SK-N-SH treated with all-trans-retinoic acid at 6 μM for 48 hours (cell line): ENCODE data around the gene SMAD6.

Experiments used
- ATAC-seq: fragments of 200-7000 bp; cut with Tn5 transposase; 3 replicates; pipeline ENCODE4 v1.9.1; 2020; ENCODE audit warnings: mild to moderate bottlenecking, moderate library complexity
- BACH2 ChIP-seq: fragments of 250-450 bp; sonication (Bioruptor Pico); IDR thresholded peaks from 2 replicates; pipeline ENCODE4 v1.9.0; 2021; ENCODE audit warnings: mild to moderate bottlenecking, borderline replicate concordance
- CSDC2 ChIP-seq: fragments of 250-450 bp; sonication (Bioruptor Pico); IDR thresholded peaks from 2 replicates; pipeline ENCODE4 v1.5.0; 2020; ENCODE audit warnings: mild to moderate bottlenecking, moderate library complexity
- ESRRG ChIP-seq: fragments of 250-450 bp; sonication (Bioruptor Pico); IDR thresholded peaks from 2 replicates; pipeline ENCODE4 v1.6.1; 2021; ENCODE audit warnings: mild to moderate bottlenecking
- GLIS3 ChIP-seq: fragments of 250-450 bp; sonication (Bioruptor Pico); IDR thresholded peaks from 2 replicates; pipeline ENCODE4 v1.5.0; 2020; ENCODE audit warnings: mild to moderate bottlenecking, moderate library complexity
- OSR1 ChIP-seq: fragments of 250-450 bp; sonication (Bioruptor Pico); IDR thresholded peaks from 2 replicates; pipeline ENCODE4 v1.8.0; 2022; ENCODE audit warnings: moderate library complexity, mild to moderate bottlenecking, inconsistent platforms
- PPARA ChIP-seq: fragments of 250-450 bp; sonication (Bioruptor Pico); IDR thresholded peaks from 2 replicates; pipeline ENCODE4 v1.5.0; 2020; ENCODE audit warnings: mild to moderate bottlenecking, borderline replicate concordance
- RARB ChIP-seq: fragments of 250-450 bp; sonication (Bioruptor Pico); IDR thresholded peaks from 2 replicates; pipeline ENCODE4 v1.8.0; 2021; ENCODE audit warnings: mild to moderate bottlenecking, moderate library complexity
- SNAI2 ChIP-seq: fragments of 250-450 bp; sonication (Bioruptor Pico); IDR thresholded peaks from 2 replicates; pipeline ENCODE4 v1.5.0; 2020; ENCODE audit warnings: mild to moderate bottlenecking, moderate library complexity
- TCF4 ChIP-seq: fragments of 250-450 bp; sonication (Bioruptor Pico); IDR thresholded peaks from 2 replicates; pipeline ENCODE4 v1.8.0; 2021; ENCODE audit warnings: mild to moderate bottlenecking, moderate library complexity, borderline replicate concordance
- TOX ChIP-seq: fragments of 250-450 bp; sonication (Bioruptor Pico); IDR thresholded peaks from 2 replicates; pipeline ENCODE4 v1.8.0; 2021; ENCODE audit warnings: mild to moderate bottlenecking, moderate library complexity, borderline replicate concordance
- TSHZ2 ChIP-seq: fragments of 250-450 bp; sonication (Bioruptor Pico); IDR thresholded peaks from 2 replicates; pipeline ENCODE4 v1.5.0; 2020; ENCODE audit warnings: mild to moderate bottlenecking, moderate library complexity
- ZC3H10 ChIP-seq: fragments of 250-450 bp; sonication (Bioruptor Pico); IDR thresholded peaks from 2 replicates; pipeline ENCODE4 v1.5.1; 2021; ENCODE audit warnings: mild to moderate bottlenecking, moderate library complexity
- ZFP3 ChIP-seq: fragments of 250-450 bp; sonication (Bioruptor Pico); IDR thresholded peaks from 2 replicates; pipeline ENCODE4 v1.5.0; 2020; ENCODE audit warnings: mild to moderate bottlenecking, moderate library complexity
- ZFP30 ChIP-seq: fragments of 450-650 bp; formaldehyde crosslinking; IDR thresholded peaks from 2 replicates; pipeline ENCODE4 v1.5.0; 2022; ENCODE audit warnings: mild to moderate bottlenecking, moderate library complexity
- ZNF70 ChIP-seq: fragments of 450-650 bp; formaldehyde crosslinking; IDR thresholded peaks from 2 replicates; pipeline ENCODE4 v1.5.0; 2020; ENCODE audit warnings: mild to moderate bottlenecking, moderate library complexity
- ZNF8 ChIP-seq: fragments of 450-650 bp; formaldehyde crosslinking; IDR thresholded peaks from 2 replicates; pipeline ENCODE4 v1.5.0; 2020; ENCODE audit warnings: mild to moderate bottlenecking, moderate library complexity
- TF ChIP-seq, protein P1 (sequence below): fragments of 250-450 bp; sonication (Bioruptor Pico); IDR thresholded peaks from 2 replicates; pipeline ENCODE4 v1.8.0; 2020; ENCODE audit warnings: mild to moderate bottlenecking, moderate library complexity, borderline replicate concordance
- TF ChIP-seq, protein P2 (sequence below): fragments of 250-450 bp; sonication (Bioruptor Pico); IDR thresholded peaks from 2 replicates; pipeline ENCODE4 v1.5.1; 2021; ENCODE audit warnings: mild to moderate bottlenecking, moderate library complexity
- TF ChIP-seq, protein P3 (sequence below): fragments of 250-450 bp; sonication (Bioruptor Pico); IDR thresholded peaks from 2 replicates; pipeline ENCODE4 v1.5.1; 2020; ENCODE audit warnings: low read depth, mild to moderate bottlenecking, moderate library complexity
- TF ChIP-seq, protein P4 (sequence below): fragments of 250-450 bp; sonication (Bioruptor Pico); IDR thresholded peaks from 2 replicates; pipeline ENCODE4 v1.8.0; 2021; ENCODE audit warnings: low read depth, mild to moderate bottlenecking, moderate library complexity, borderline replicate concordance

SMAD6 gene

DNA sequence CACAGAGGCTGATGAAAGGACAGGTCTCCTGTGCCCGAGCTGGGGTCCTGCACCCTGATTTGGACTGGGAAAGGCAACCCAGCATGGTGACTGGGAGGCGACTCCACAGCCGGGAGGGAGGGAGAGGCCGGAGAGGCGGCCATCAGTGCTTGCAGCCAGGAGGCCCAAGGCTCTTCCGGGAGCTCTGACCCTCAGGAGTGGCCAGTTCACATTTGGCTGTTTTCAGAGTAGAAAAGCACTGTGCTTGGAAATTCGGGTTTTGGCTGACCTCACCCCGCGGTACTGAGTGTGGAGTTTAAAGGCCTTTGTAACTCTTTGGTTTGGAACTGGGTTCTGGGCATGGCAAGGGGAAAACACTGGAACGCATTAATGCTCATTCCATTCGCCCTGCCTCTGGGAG is 31.9 kb downstream of the SMAD6 start (continued):
- TF ChIP-seq, protein P1, sequence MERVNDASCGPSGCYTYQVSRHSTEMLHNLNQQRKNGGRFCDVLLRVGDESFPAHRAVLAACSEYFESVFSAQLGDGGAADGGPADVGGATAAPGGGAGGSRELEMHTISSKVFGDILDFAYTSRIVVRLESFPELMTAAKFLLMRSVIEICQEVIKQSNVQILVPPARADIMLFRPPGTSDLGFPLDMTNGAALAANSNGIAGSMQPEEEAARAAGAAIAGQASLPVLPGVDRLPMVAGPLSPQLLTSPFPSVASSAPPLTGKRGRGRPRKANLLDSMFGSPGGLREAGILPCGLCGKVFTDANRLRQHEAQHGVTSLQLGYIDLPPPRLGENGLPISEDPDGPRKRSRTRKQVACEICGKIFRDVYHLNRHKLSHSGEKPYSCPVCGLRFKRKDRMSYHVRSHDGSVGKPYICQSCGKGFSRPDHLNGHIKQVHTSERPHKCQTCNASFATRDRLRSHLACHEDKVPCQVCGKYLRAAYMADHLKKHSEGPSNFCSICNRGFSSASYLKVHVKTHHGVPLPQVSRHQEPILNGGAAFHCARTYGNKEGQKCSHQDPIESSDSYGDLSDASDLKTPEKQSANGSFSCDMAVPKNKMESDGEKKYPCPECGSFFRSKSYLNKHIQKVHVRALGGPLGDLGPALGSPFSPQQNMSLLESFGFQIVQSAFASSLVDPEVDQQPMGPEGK (CRISPR knock-in tag): no peak

DNA sequence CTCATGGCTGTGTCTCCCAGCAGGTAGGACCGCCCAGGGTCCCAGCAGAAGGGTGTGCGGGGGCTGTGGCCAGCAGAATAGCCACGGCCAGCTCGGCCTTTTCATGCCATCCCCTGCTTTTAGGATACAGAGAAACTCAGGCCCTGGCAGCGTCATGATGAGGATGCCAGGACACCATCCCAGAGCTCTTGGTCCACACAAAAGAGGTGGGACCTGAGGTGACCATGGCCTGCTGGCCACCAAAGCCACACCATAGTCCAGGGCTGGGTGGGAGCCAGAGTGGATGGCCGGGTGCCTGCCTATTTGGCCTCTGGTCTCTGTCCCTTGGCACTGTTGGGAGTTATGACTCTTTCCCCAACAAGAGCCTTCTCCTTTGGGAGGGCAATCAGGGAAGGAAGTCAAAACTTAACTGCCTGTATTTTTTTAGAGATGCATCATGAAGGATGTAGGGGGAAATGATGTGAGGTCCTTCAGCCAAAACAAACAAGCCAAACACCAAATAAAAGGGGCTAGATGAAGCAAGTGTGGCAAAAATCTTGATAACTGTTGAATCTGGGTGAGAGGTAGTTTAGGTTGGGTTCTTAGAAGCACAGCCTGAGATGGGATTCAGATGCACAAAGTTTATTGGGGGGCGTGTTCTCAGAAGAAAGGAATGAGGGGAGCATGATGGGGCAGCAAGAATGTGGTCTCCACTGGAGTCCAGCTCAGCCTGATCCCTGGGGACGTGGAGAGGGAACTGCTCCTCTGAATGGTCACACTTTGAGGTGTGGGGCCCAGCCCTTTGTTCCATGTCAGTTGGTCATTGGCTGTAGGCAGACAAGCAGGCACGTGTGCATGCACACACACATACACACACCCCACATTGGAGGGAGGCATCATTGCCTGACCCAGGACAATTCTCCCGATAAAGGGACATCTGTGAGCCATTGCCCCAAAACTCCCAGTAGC is 33.2 kb downstream of the SMAD6 start:
- no peak for TF ChIP-seq TSHZ2 (CRISPR knock-in tag)
- no peak for TF ChIP-seq PPARA (CRISPR knock-in tag)
- TF ChIP-seq, protein P2, sequence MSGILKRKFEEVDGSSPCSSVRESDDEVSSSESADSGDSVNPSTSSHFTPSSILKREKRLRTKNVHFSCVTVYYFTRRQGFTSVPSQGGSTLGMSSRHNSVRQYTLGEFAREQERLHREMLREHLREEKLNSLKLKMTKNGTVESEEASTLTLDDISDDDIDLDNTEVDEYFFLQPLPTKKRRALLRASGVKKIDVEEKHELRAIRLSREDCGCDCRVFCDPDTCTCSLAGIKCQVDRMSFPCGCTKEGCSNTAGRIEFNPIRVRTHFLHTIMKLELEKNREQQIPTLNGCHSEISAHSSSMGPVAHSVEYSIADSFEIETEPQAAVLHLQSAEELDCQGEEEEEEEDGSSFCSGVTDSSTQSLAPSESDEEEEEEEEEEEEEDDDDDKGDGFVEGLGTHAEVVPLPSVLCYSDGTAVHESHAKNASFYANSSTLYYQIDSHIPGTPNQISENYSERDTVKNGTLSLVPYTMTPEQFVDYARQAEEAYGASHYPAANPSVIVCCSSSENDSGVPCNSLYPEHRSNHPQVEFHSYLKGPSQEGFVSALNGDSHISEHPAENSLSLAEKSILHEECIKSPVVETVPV (CRISPR knock-in tag): no peak
- no peak for TF ChIP-seq ZNF70
- no peak for TF ChIP-seq GLIS3 (CRISPR knock-in tag)
- TF ChIP-seq, protein P3, sequence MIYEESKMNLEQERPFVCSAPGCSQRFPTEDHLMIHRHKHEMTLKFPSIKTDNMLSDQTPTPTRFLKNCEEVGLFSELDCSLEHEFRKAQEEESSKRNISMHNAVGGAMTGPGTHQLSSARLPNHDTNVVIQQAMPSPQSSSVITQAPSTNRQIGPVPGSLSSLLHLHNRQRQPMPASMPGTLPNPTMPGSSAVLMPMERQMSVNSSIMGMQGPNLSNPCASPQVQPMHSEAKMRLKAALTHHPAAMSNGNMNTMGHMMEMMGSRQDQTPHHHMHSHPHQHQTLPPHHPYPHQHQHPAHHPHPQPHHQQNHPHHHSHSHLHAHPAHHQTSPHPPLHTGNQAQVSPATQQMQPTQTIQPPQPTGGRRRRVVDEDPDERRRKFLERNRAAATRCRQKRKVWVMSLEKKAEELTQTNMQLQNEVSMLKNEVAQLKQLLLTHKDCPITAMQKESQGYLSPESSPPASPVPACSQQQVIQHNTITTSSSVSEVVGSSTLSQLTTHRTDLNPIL (CRISPR knock-in tag): no peak
- TF ChIP-seq ESRRG (CRISPR knock-in tag): no peak
- TF ChIP-seq ZC3H10 (CRISPR knock-in tag): no peak
- no peak for TF ChIP-seq OSR1 (CRISPR knock-in tag)
- TF ChIP-seq SNAI2 (CRISPR knock-in tag): no peak
- TF ChIP-seq, protein P4, sequence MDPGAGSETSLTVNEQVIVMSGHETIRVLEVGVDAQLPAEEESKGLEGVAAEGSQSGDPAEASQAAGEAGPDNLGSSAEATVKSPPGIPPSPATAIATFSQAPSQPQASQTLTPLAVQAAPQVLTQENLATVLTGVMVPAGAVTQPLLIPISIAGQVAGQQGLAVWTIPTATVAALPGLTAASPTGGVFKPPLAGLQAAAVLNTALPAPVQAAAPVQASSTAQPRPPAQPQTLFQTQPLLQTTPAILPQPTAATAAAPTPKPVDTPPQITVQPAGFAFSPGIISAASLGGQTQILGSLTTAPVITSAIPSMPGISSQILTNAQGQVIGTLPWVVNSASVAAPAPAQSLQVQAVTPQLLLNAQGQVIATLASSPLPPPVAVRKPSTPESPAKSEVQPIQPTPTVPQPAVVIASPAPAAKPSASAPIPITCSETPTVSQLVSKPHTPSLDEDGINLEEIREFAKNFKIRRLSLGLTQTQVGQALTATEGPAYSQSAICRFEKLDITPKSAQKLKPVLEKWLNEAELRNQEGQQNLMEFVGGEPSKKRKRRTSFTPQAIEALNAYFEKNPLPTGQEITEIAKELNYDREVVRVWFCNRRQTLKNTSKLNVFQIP (CRISPR knock-in tag): no peak
- no peak for TF ChIP-seq RARB (CRISPR knock-in tag)
- no peak for TF ChIP-seq ZFP30
- no peak for TF ChIP-seq CSDC2 (CRISPR knock-in tag)
- no peak for TF ChIP-seq TOX
- no peak for TF ChIP-seq ZFP3 (CRISPR knock-in tag)
- TF ChIP-seq ZNF8 (CRISPR knock-in tag): no peak
- TF ChIP-seq BACH2 (CRISPR knock-in tag): no peak
- TF ChIP-seq TCF4 (CRISPR knock-in tag): no peak
- TF ChIP-seq, protein P1 (CRISPR knock-in tag): no peak
- ATAC-seq: no peak
